ENCODE data around the gene ZBTB42. TPM values are rescaled to one million over a fixed set of nuclear protein-coding genes. Genes with fewer than 3 reads are reported as not detected.

Gene ZBTB42
- total and polyA plus RNA-seq, 2 donors (not counting 3 experiments of a cell fraction or from before 2014, with no cell fraction given): 3.1 to 3.8 TPM

GRCh38 chr14:104826189-104826860, 25.4 kb downstream of the ZBTB42 start:
- DNase-seq (ENCODE audit: low read depth, low spot score) (peak; percentile 69), FAIRE-seq (peak; percentile 69)
- H4K20me1 ChIP-seq (replicated peaks; ENCODE audit: control insufficient read depth, extremely low read depth, insufficient read depth, low read length): no peaks in the 10 kb centered on the region
- ChIA-PET CTCF (interaction anchor here (0.6 to 3.9 kb wide), 26 partner anchors 9 to 264 kb away, joined by 3 to 117 read pairs (median 3); partner anchors contain the start of genes CEP170B, SIVA1 and ZBTB42), POLR2A (no interaction called here)
- no peaks in the 10 kb centered on the region for H3K9me3 ChIP-seq (replicated peaks; ENCODE audit: control insufficient read depth, insufficient read depth, low read length)
- peak overlapping the region; percentile 53 to 82 (median 64) for H3K4me3 ChIP-seq (replicated peaks in 1 of 3; ENCODE audit: insufficient read depth in 1 of 3, low read depth in 1 of 3, low read length in 3 of 3)
- BruUV-seq (replicated peaks): no TSS peak
- TF ChIP-seq POLR2AphosphoS5 (IDR thresholded peaks at IDR 0.05; ENCODE audit: insufficient read depth, low read depth, low read length) (peak; percentile 24), CTCF (IDR thresholded peaks at IDR 0.05; ENCODE audit: extremely low read depth in 1 of 2, insufficient read depth in 1 of 2, low read depth in 1 of 2, low read length in 2 of 2) (peak; percentile 40 to 59), MYC (IDR thresholded peaks at IDR 0.05; ENCODE audit: low read depth, low read length) (no peak), POLR2A (IDR thresholded peaks at IDR 0.05; ENCODE audit: low read depth, low read length) (no peak), JUN (IDR thresholded peaks at IDR 0.05; ENCODE audit: borderline replicate concordance, insufficient read depth, insufficient read length, low read depth) (no peak), GATA2 (IDR thresholded peaks at IDR 0.05; ENCODE audit: insufficient read depth, insufficient read length, low read depth, low read length) (no peak)
- intact Hi-C loops (cut with micrococcal nuclease): loop anchor here (1.0 to 5.0 kb wide), 4 partner anchors 32 to 74 kb away; partner anchors contain the start of genes AKT1, CEP170B and SIVA1
- no peaks in the 10 kb centered on the region for H3K9me1 ChIP-seq (replicated peaks; ENCODE audit: control insufficient read depth, extremely low read depth, insufficient read depth, low read length)
- no peak overlapping the region for H3K27ac ChIP-seq (ENCODE audit: insufficient read depth, low read depth, low read length)
- H3K9ac ChIP-seq (replicated peaks; ENCODE audit: extremely low read depth, insufficient read depth, low read length): peak overlapping the region; percentile 36
- dilution Hi-C loops (cut with MboI; ENCODE audit: extremely low pct_ligation_motif_present, low sequenced_read_pairs): no loop called here
- H3K4me2 ChIP-seq (ENCODE audit: insufficient read depth, low read length): peak overlapping the region; percentile 94
- no peaks in the 10 kb centered on the region for H3K27me3 ChIP-seq (ENCODE audit: control insufficient read depth in 2 of 2, insufficient read depth in 2 of 2, low read length in 2 of 2)
- H3K79me2 ChIP-seq (ENCODE audit: control insufficient read depth, insufficient read depth, low read length): no peaks in the 10 kb centered on the region
- H3K36me3 ChIP-seq (ENCODE audit: control insufficient read depth in 2 of 2, extremely low read depth in 1 of 2, insufficient read depth in 2 of 2, low read length in 2 of 2): no peaks in the 10 kb centered on the region
- H2AFZ ChIP-seq (ENCODE audit: low read depth, low read length): peak overlapping the region; percentile 99
- H3K4me1 ChIP-seq (ENCODE audit: control insufficient read depth, extremely low read depth, insufficient read depth, low read length): peaks cover 10% of the 10 kb centered on the region
